HEK293 (cell line): ENCODE data around the gene MBD6.

ENCODE experiments used
- ZNF274 ChIP-seq, 2 experiments: fragments of 200-500 bp in 1 of 2; fragments of 450-650 bp in 1 of 2; sonication (Bioruptor generic) in 1 of 2; formaldehyde crosslinking in 1 of 2; IDR thresholded peaks; 2 replicates each; pipeline versions ENCODE4 v1.5.1 to v1.6.1; 2014 to 2016; ENCODE audit warnings: borderline replicate concordance in 1 of 2, inconsistent platforms in 1 of 2, low read length in 1 of 2, missing biosample characterization in 1 of 2, missing genetic modification characterization in 1 of 2
- ZNF660 ChIP-seq: fragments of 450-650 bp; IDR thresholded peaks from 2 replicates; pipeline ENCODE4 v1.5.1; 2018; ENCODE audit warnings: missing biosample characterization, mild to moderate bottlenecking, missing genetic modification characterization
- TF ChIP-seq, protein P1 (sequence below): fragments of 450-650 bp; formaldehyde crosslinking; IDR thresholded peaks from 2 replicates; pipeline ENCODE4 v1.5.1; 2017; ENCODE audit warnings: missing biosample characterization, missing genetic modification characterization
- TF ChIP-seq, protein P2 (sequence below): fragments of 450-650 bp; formaldehyde crosslinking; IDR thresholded peaks from 2 replicates; pipeline ENCODE4 v1.5.1; 2016; ENCODE audit warnings: missing biosample characterization, missing genetic modification characterization

DNA sequence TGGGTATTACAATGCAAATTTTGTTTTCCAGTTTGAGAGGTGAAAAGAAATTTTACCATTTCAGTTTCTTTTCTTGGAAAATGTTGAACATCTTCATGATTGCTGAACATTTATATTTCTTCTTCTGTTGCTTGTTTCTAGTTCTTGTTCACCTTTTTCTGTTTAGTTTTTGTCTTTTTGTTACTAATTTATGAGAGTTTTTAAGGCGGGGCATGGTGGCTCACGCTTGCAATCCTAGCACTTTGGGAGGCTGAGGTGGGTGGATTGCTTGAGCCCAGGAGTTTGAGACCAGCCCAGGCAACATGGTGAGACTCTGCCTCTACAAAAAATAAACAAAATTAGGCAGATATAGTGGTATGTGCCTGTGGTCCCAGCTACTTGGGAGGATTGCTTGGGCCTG, 37.9 kb downstream of the MBD6 start:
- no peak for TF ChIP-seq ZNF274 (IDR thresholded peaks at IDR 0.05; ENCODE audit: low read length)
- TF ChIP-seq ZNF274 (tag by site-specific recombination; IDR thresholded peaks at IDR 0.05; ENCODE audit: borderline replicate concordance): no peak
- TF ChIP-seq, protein P1, sequence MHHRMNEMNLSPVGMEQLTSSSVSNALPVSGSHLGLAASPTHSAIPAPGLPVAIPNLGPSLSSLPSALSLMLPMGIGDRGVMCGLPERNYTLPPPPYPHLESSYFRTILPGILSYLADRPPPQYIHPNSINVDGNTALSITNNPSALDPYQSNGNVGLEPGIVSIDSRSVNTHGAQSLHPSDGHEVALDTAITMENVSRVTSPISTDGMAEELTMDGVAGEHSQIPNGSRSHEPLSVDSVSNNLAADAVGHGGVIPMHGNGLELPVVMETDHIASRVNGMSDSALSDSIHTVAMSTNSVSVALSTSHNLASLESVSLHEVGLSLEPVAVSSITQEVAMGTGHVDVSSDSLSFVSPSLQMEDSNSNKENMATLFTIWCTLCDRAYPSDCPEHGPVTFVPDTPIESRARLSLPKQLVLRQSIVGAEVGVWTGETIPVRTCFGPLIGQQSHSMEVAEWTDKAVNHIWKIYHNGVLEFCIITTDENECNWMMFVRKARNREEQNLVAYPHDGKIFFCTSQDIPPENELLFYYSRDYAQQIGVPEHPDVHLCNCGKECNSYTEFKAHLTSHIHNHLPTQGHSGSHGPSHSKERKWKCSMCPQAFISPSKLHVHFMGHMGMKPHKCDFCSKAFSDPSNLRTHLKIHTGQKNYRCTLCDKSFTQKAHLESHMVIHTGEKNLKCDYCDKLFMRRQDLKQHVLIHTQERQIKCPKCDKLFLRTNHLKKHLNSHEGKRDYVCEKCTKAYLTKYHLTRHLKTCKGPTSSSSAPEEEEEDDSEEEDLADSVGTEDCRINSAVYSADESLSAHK (tag by site-specific recombination): no peak
- TF ChIP-seq ZNF660: no peak
- TF ChIP-seq, protein P2, sequence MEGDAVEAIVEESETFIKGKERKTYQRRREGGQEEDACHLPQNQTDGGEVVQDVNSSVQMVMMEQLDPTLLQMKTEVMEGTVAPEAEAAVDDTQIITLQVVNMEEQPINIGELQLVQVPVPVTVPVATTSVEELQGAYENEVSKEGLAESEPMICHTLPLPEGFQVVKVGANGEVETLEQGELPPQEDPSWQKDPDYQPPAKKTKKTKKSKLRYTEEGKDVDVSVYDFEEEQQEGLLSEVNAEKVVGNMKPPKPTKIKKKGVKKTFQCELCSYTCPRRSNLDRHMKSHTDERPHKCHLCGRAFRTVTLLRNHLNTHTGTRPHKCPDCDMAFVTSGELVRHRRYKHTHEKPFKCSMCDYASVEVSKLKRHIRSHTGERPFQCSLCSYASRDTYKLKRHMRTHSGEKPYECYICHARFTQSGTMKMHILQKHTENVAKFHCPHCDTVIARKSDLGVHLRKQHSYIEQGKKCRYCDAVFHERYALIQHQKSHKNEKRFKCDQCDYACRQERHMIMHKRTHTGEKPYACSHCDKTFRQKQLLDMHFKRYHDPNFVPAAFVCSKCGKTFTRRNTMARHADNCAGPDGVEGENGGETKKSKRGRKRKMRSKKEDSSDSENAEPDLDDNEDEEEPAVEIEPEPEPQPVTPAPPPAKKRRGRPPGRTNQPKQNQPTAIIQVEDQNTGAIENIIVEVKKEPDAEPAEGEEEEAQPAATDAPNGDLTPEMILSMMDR (tag by site-specific recombination): no peak
